H1 (cell line): ENCODE data around the gene NOC2L. TPM values are rescaled to one million over a fixed set of nuclear protein-coding genes. Genes with fewer than 3 reads are reported as not detected.

Experiments used
- BCL11A ChIP-seq, 2 experiments: IDR thresholded peaks; one replicate each; pipeline ENCODE4 v1.6.1; 2011; ENCODE audit warnings: low read depth in 2 of 2, low read length in 2 of 2, mild to moderate bottlenecking in 2 of 2
- CBX5 ChIP-seq: fragments of 300-800, 300-1000 bp; sonication (generic); IDR thresholded peaks from 2 replicates; pipeline ENCODE4 v1.7.1; 2016; ENCODE audit warnings: antibody characterized with exemption, low read length, low read depth
- EZH2 ChIP-seq: fragments of 200-600 bp; sonication (generic); IDR thresholded peaks from 2 replicates; pipeline ENCODE4 v1.7.1; 2012; ENCODE audit warnings: low read depth, mild to moderate bottlenecking, moderate library complexity, low read length, inconsistent platforms; ENCODE audit not compliant: severe bottlenecking
- polyA plus RNA-seq, 7 experiments: library from polyadenylated mRNA; depleted of rRNA in 3 of 7; stranded (reverse) in 5 of 7; unstranded in 2 of 7; fragments of >200 nt in 5 of 7; fragments of 200-250 nt in 2 of 7; gene quantifications; 1 replicate in 5 of 7; 2 replicates in 1 of 7; 4 replicates in 1 of 7; pipeline versions ENCODE4 v1.2.1 to v1.2.3, GENCODE V29; 2011 to 2013; ENCODE audit warnings: missing spikeins in 2 of 7, mixed read lengths in 2 of 7
- total RNA-seq: library from RNA; stranded (reverse); fragmentation: NEBNext Ultra II Directional; extraction: Animal tissue kit (Norgen Biotek cat#: 25700); gene quantifications from 2 replicates; pipeline ENCODE4 v1.2.1, GENCODE V29; 2021

The NOC2L gene
- total and polyA plus RNA-seq, 2 of the 8 experiments (the other 6 are each of a cell fraction or from before 2014, with no cell fraction given) = 74.7 to 130 TPM

DNA sequence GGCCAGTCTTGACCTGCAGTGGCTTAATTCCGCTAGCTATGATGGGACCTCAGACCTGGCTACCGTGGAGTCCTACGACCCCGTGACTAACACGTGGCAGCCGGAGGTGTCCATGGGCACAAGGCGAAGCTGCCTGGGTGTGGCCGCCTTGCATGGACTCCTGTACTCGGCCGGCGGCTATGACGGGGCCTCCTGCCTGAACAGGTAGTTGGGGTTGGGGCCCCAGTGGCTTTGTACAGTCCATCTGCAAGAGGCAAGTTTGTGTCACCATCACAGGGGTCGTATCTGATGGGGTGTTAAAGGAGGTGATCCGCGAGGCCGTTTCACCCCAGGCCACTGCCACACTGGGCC lies 4.2 kb upstream of the NOC2L start (continued):
- no peak for TF ChIP-seq CBX5
- TF ChIP-seq BCL11A (IDR thresholded peaks at IDR 0.05; ENCODE audit: low read depth in 2 of 2, low read length in 2 of 2) = no peak
- TF ChIP-seq EZH2 = no peak
